D341Med (cell line): ENCODE data around the gene TMEM205.
A peak's percentile ranks its signal among the peaks of the same experiment; 100 is the strongest.

Experiments
- DNase-seq: peaks from one replicate; pipeline ENCODE4 v3.0.0; 2012; ENCODE audit warnings: low spot score

TMEM205 gene

GRCh38 chr19:11299946-11300810 lies 45.9 kb downstream of the TMEM205 start:
- no peak for DNase-seq

GRCh38 chr19:11296264-11296663 lies 49.8 kb downstream of the TMEM205 start:
- no peak for DNase-seq

GRCh38 chr19:11295665-11296245 lies 50.3 kb downstream of the TMEM205 start, which contains the start of gene TSPAN16:
TSPAN16 (plus strand) TSS chr19:11296160; CDS start chr19:11296298, 138 bp downstream.
- DNase-seq, result no peak

- no peak for DNase-seq
Observed at GRCh38 chr19:11295180-11295579, 50.9 kb downstream of the TMEM205 start.

GRCh38 chr19:11293433-11294389 lies 52.4 kb downstream of the TMEM205 start:
- DNase-seq, result peak; percentile 97
